Activated naive CD8-positive, alpha-beta T cell (primary cell): ENCODE data around the gene ABHD12.

Experiments used
- H3K27ac Mint-ChIP-seq: one replicate; pipeline ENCODE4 v1.8.0; 2021; ENCODE audit warnings: mixed read lengths
- H3K27me3 Mint-ChIP-seq: one replicate; pipeline ENCODE4 v1.8.0; 2021; ENCODE audit warnings: mixed read lengths
- H3K36me3 Mint-ChIP-seq: one replicate; pipeline ENCODE4 v1.8.0; 2021; ENCODE audit warnings: mixed read lengths
- H3K4me1 Mint-ChIP-seq: one replicate; pipeline ENCODE4 v1.8.0; 2021; ENCODE audit warnings: low read depth, mixed read lengths
- H3K4me3 Mint-ChIP-seq: one replicate; pipeline ENCODE4 v1.8.0; 2021; ENCODE audit warnings: mild to moderate bottlenecking, mixed read lengths
- H3K9me3 Mint-ChIP-seq: one replicate; pipeline ENCODE4 v1.8.0; 2021; ENCODE audit warnings: low read depth, mixed read lengths

Gene ABHD12

DNA sequence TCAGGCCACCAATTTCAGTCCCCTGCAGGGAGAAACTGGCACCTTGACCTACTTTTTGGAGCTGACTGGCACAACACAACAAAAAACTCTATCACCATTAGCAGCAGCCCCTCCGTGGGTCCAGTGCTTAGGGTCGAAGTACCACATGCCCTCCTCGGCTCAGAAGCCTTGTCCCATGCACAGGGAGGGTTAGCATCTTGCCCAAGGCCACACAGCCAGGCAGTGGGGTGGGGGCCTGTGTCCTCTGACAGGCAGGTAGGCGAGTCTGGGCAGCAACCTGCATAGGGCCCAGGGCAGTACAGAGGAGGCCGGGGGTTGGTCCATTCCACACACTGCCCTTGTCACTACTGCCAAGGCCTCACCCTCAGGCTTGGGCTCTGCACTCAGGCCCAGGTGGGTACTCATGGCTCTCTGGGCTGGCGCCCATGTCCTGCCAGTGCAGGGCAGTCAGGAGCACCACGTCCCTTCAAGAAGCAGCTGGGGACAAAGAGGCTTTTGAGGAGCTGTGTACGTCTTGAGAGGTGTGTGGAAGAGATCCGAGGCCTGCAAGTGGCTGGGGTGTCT lies 89.2 kb downstream of the ABHD12 start:
- Mint-ChIP-seq H3K4me3 (no peak overlapping the region), H3K36me3 (no peaks in the 10 kb centered on the region), H3K9me3 (no peaks in the 10 kb centered on the region), H3K27ac (no peak overlapping the region), H3K4me1 (peaks cover 1% of the 10 kb centered on the region), H3K27me3 (no peaks in the 10 kb centered on the region)

DNA sequence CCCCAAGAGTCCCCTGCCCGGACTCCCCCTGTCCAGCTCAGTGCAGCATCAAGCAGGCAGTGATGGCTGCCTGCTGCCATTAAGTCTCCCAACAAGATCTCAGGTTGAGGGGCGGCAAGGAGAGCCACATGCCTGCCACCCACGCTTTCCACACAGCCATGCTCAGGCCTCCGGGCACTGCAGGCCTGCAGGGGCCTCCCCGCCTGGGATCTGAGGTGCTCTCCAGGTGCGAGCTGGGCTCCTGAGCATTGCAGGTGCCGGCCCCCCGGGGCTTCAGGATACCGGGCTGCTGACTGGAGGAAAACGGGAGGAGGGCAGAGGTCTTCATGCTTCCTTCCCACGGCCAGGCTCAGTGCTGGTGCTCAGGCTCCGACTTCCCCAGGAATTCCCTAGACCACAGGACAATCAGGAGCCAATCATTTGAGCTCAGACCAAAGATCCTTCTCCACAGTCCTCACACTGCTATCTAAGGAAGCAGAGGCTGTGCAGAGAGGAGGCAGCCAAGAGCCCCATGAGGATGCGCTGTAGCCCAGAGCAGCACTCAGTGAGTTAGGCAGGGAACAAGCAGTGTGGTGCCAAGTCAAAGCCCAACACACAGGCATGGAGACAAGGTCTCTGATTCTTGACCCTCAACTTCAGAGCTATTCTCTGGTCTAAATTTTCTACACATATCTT lies 90.0 kb downstream of the ABHD12 start:
- Mint-ChIP-seq H3K9me3 (no peaks in the 10 kb centered on the region), H3K27ac (peak overlapping the region; percentile 34), H3K27me3 (no peaks in the 10 kb centered on the region), H3K36me3 (no peaks in the 10 kb centered on the region), H3K4me3 (no peak overlapping the region), H3K4me1 (peaks cover 2% of the 10 kb centered on the region)

DNA sequence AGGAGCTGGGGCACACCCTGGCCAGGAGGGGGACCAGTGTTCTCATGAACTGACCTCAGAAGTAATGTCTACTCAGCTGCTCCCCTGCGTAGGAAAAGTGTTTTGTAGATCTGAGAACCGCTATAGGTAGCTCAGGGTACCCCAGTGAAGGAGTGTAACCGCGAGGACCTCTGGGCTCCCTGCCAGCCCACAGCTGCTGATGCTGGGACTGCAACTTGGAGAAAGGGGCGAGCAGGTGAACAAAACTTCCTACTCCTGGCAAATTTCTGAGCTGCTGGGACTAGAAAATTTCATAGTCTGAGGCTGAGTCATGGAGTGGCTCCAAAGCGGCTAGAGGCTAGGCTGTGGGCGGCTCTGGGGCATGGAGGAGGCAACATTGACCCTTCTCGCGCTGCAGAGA lies 90.8 kb downstream of the ABHD12 start:
- peaks cover 2% of the 10 kb centered on the region for H3K4me1 Mint-ChIP-seq
- H3K27me3 Mint-ChIP-seq: no peaks in the 10 kb centered on the region
- no peak overlapping the region for H3K27ac Mint-ChIP-seq
- H3K9me3 Mint-ChIP-seq: no peaks in the 10 kb centered on the region
- no peak overlapping the region for H3K4me3 Mint-ChIP-seq
- no peaks in the 10 kb centered on the region for H3K36me3 Mint-ChIP-seq

DNA sequence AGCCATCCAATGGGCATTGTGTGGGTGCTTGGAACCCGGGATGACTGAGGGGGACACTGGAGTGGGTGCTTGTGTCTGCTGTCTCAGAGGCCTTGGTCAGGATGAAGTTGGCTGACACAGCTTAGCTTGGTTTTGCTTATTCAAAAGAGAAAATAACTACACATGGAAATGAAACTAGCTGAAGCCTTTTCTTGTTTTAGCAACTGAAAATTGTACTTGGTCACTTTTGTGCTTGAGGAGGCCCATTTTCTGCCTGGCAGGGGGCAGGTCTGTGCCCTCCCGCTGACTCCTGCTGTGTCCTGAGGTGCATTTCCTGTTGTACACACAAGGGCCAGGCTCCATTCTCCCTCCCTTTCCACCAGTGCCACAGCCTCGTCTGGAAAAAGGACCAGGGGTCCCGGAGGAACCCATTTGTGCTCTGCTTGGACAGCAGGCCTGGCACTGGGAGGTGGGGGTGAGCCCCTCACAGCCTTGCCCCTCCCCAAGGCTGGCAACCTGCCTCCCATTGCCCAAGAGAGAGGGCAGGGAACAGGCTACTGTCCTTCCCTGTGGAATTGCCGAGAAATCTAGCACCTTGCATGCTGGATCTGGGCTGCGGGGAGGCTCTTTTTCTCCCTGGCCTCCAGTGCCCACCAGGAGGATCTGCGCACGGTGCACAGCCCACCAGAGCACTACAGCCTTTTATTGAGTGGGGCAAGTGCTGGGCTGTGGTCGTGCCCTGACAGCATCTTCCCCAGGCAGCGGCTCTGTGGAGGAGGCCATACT lies 93.3 kb downstream of the ABHD12 start:
- H3K4me3 Mint-ChIP-seq: no peak overlapping the region
- no peak overlapping the region for H3K27ac Mint-ChIP-seq

DNA sequence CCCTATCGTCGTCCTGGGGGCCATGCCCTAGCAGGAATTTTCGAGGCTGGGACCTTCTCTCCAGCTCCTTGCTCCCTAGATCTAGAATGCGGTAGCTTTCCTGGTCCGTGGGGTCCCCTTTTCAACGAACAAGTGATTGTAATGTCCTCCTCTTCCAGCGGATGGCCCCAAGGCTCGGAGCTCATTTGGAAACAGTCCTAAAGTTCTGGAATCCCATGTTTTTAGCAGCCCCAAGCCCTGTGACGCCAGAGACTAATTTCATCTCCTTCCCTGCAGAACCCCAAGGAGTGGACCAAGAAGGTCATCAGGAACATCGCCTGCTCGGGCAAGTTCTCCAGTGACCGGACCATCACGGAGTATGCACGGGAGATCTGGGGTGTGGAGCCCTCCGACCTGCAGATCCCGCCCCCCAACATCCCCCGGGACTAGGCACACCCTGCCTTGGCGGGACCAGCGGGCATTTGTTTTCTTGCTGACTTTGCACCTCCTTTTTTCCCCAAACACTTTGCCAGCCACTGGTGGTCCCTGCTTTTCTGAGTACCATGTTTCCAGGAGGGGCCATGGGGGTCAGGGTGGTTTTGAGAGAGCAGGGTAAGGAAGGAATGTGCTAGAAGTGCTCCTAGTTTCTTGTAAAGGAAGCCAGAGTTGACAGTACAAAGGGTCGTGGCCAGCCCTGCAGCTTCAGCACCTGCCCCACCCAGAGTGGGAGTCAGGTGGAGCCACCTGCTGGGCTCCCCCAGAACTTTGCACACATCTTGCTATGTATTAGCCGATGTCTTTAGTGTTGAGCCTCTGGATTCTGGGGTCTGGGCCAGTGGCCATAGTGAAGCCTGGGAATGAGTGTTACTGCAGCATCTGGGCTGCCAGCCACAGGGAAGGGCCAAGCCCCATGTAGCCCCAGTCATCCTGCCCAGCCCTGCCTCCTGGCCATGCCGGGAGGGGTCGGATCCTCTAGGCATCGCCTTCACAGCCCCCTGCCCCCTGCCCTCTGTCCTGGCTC lies 94.2 kb downstream of the ABHD12 start:
- Mint-ChIP-seq H3K4me1 (peaks cover 2% of the 10 kb centered on the region), H3K4me3 (no peak overlapping the region), H3K27ac (no peak overlapping the region), H3K9me3 (no peaks in the 10 kb centered on the region), H3K27me3 (no peaks in the 10 kb centered on the region), H3K36me3 (no peaks in the 10 kb centered on the region)

More for the DNA sequence above, 93.3 kb downstream of the ABHD12 start:
- peaks cover 2% of the 10 kb centered on the region for H3K4me1 Mint-ChIP-seq
- H3K9me3 Mint-ChIP-seq: no peaks in the 10 kb centered on the region
- H3K36me3 Mint-ChIP-seq: no peaks in the 10 kb centered on the region
- no peaks in the 10 kb centered on the region for H3K27me3 Mint-ChIP-seq

DNA sequence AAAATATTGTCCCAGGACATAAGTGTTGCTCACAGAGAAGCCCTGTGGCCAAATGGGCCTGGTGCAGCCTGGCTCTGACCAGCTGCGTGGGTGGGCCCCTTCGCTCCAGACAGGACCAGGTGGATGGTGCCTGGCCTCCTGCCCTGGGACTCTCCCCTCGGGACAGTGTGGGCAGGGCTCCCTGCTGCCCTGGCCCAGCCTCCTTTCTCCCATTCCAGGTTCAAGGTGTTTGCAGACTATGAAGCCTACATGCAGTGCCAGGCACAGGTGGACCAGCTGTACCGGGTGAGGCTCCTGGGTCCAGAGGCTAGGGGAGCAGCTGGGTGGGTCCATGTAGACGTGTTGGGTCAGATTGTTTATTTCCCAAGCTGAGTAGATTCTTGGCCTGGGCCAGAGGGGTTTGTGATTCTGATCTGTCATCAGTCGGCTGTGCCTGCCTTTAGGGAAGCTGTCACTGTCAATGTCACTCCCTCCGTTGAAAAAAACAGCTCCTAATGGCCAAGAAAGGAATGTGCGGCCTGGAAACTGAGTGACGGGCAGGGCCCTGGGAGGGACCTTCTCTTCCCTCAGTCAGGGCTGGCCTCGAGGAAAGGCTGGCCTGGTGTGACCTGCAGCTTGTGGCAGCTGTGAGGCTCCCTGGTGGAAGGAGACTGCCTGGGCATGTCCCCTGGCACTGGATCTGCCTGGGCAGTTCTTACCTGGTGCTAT lies 95.1 kb downstream of the ABHD12 start:
- Mint-ChIP-seq H3K4me3 (no peak overlapping the region), H3K36me3 (no peaks in the 10 kb centered on the region), H3K27ac (no peak overlapping the region), H3K4me1 (peaks cover 2% of the 10 kb centered on the region), H3K27me3 (no peaks in the 10 kb centered on the region), H3K9me3 (no peaks in the 10 kb centered on the region)

DNA sequence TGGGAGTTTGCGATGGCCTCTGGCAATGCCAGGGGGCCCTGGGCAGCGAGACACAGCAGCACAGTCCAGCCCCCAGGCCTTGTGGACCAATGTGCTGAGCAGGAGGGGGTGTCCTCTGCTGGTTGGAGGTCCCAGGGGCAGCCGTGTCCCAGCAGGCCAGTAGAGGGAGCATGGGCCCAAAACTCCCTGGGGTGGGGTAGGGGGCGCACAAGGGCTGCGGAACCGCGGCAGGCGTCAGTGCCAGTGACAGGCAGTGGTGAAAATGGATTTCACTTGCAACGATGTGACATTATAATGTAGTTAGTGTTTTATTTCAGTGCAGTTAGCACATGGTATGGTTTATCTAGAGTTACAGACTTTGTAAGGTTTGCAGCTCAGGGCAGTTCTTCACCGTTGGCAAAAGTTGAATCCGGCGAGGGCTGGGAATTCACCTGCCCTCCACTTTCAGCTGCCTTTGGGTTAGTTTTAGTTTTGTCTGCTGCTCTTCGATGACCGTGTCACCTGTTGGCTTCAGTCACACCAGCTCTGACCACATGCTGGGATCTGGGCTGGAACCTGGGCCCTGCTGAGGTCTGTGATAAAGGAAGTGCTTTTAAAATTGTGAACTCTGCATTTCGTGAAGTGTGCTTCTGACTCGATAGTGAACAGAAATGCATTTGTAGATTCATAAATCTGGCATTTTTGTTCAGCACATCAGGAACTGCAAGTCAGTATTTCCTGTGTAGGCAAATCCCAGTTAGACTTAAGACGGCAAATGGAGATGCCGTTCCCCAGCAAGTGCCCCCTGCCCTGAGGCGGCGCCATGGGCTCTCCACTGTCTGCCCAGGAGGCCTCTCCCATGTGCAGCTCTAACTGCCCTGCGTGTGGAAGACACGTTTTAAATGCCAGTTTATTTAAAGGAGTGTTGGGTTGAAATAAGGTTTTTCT lies 95.9 kb downstream of the ABHD12 start:
- Mint-ChIP-seq H3K4me1 (peaks cover 2% of the 10 kb centered on the region), H3K27me3 (no peaks in the 10 kb centered on the region), H3K4me3 (no peak overlapping the region), H3K27ac (no peak overlapping the region), H3K9me3 (no peaks in the 10 kb centered on the region), H3K36me3 (no peaks in the 10 kb centered on the region)

DNA sequence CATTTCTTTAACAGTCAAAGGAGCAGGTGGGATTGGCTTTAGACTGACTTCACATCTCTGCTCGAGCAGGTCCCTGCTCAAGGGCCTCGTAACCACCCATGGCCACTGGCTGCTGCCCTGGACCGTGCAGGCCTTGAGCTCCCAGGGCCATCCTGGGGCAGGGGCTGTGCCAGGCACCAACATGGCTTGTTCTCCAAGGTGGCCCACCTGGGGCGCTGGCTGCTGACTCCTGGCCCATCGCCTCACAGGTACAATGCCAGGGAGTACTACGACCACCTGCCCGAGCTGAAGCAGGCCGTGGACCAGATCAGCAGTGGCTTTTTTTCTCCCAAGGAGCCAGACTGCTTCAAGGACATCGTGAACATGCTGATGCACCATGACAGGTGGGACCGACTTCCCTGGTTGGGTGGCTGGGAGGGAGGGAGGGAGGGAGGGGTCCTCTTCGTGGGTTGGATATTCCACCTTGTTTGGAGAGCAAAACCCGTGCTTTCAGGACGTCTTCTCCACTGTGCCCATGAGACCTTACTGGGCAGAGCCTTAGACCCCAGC lies 96.7 kb downstream of the ABHD12 start:
- Mint-ChIP-seq H3K4me1 (peaks cover 2% of the 10 kb centered on the region), H3K4me3 (no peak overlapping the region), H3K27ac (no peak overlapping the region), H3K36me3 (no peaks in the 10 kb centered on the region), H3K27me3 (no peaks in the 10 kb centered on the region), H3K9me3 (no peaks in the 10 kb centered on the region)

DNA sequence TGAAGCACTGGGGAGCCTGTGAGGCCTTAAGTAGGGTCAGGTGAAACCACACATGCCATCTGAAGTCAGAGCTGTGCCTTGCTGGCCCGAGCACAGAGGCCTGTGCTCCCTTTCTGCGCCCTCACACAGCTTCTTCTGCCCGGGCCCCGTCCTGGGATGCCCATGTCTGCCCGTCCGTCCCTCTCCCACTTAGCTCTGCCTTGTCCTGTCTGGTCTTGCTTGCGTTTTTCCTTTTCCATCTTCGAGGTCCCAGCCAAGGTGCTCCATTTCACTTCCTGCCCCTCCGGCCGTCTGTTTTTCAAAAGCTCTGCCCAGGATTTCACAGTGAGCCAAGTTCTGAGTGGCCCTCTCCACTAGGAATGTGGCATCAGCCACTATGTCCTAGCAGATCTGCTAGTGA lies 97.1 kb downstream of the ABHD12 start:
- no peaks in the 10 kb centered on the region for H3K9me3 Mint-ChIP-seq
- no peak overlapping the region for H3K27ac Mint-ChIP-seq
- peaks cover 2% of the 10 kb centered on the region for H3K4me1 Mint-ChIP-seq
- H3K27me3 Mint-ChIP-seq: no peaks in the 10 kb centered on the region
- H3K36me3 Mint-ChIP-seq: no peaks in the 10 kb centered on the region
- no peak overlapping the region for H3K4me3 Mint-ChIP-seq

DNA sequence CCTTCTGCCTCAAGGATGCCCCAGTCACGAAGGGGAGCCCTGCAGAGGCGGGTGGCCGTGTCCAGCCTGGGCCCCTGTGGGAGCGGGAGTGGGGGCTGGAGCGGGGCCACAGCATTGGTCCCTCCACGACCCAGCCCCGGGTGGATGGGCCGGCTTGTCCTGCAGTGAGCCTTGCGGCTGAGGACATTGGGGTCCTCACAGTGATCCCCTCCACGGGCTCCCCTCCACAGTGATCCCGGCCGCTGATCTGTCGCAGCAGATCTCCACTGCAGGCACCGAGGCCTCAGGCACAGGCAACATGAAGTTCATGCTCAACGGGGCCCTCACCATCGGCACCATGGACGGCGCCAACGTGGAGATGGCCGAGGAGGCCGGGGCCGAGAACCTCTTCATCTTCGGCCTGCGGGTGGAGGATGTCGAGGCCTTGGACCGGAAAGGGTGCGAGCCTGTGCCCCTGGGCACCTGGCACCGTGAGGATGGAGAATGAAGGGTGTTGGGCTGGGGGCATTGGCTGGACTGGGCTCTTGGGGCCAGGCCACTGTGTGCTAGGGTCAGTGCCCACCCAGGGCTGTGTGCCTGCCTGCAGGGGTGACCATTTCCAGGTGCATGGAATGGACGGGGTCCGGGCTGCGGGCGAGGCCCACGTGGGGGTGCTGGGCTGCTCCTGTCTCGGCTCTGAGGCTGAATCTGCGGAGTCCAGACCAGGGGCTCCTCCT lies 98.3 kb downstream of the ABHD12 start:
- no peaks in the 10 kb centered on the region for H3K36me3 Mint-ChIP-seq
- no peak overlapping the region for H3K4me3 Mint-ChIP-seq
- no peak overlapping the region for H3K27ac Mint-ChIP-seq
- no peaks in the 10 kb centered on the region for H3K27me3 Mint-ChIP-seq
- peaks cover 2% of the 10 kb centered on the region for H3K4me1 Mint-ChIP-seq
- H3K9me3 Mint-ChIP-seq: no peaks in the 10 kb centered on the region

DNA sequence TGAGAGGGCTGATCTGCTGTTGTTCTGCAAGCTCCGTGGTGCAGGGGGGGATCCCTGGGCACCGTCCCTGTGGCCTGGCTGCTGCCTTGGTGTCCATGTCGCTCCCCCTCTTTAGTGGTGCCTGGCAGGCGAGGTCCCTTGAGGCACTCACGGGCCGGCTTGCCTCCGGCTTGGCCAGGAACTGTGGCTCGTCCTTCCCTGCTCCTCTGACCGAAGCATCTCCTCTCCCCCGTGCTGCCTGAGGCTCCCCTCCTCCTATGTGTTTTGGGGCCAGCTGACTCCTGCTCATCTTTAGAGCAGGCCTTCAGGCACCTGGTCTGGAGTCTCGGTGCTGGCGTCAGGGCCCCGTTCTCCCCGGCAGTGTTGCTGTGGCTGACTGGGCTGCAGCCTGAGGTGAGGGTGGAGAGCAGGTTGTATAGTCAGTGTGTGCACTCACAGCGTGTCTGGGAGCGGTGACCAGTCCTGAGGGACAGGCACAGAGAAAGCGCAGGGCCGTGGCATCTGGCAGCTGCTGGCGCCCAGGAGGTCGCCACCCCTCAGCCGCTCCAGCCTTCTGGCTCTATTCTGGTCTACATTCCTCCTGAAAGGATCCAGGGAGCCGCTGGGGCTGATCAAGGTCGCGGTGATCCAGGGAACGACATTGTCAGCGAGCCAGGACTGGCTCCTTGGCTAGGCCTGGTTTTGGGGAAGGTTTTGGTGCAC lies 99.1 kb downstream of the ABHD12 start:
- no peaks in the 10 kb centered on the region for H3K27me3 Mint-ChIP-seq
- H3K36me3 Mint-ChIP-seq: no peaks in the 10 kb centered on the region

DNA sequence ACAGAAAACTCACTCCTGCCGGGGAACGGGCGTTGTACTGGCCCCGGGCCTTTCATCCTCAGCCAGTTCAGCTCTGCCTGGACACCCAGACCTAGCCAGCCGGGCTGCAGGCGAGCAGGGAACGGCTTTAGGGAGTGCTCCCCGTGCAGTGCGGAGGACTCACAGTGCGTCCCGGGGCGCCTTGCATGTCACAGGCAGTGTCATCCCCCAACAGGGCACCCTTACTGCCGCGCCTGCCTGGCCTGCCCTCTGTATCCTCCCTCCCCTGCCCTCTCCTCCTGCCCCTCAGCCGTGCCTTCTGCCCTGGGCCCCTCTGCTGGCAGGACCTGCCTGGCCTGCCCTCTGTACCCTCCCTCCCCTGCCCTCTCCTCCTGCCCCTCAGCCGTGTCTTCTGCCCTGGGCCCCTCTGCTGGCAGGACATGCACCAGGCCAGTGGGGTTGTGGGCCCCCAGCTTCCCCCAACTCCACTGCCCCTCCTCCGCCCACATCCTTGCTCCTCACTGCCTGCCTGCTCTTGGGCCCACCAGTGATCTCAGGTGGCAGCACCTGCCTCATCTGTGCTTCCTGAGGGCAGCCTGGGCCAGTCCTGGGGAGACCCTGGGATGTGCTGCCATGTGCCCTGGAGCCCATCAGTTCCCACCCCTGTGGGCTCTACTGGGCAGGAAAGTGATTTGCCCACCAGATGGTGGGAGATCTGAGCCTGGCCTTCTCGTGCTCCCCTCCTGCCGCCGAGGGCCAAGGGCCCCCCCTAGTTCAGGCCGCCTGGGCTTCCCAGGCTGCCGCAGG lies 99.8 kb downstream of the ABHD12 start:
- Mint-ChIP-seq H3K27me3 (no peaks in the 10 kb centered on the region), H3K36me3 (no peaks in the 10 kb centered on the region), H3K9me3 (no peaks in the 10 kb centered on the region), H3K27ac (no peak overlapping the region), H3K4me3 (no peak overlapping the region), H3K4me1 (no peaks in the 10 kb centered on the region)

More for the DNA sequence above, 99.1 kb downstream of the ABHD12 start:
- no peak overlapping the region for H3K4me3 Mint-ChIP-seq
- H3K27ac Mint-ChIP-seq: no peak overlapping the region
- peaks cover 2% of the 10 kb centered on the region for H3K4me1 Mint-ChIP-seq
- no peaks in the 10 kb centered on the region for H3K9me3 Mint-ChIP-seq
